ENCODE measurements around the gene DLL4.

GRCh38 chr15:40881351-40881750, 47.8 kb upstream of the DLL4 start:
- TF ChIP-seq TAF1 (IDR thresholded peaks at IDR 0.05; ENCODE audit: borderline replicate concordance, insufficient read depth, low read length) (no peak), POLR2AphosphoS5 (IDR thresholded peaks at IDR 0.05; ENCODE audit: low read depth, low read length) (no peak), REST (IDR thresholded peaks at IDR 0.05; ENCODE audit: insufficient read depth in 1 of 2, low read depth in 2 of 2, low read length in 2 of 2) (no peak), FOXP2 (optimal IDR thresholded peaks at IDR 0.05; ENCODE audit: borderline replicate concordance, extremely low read depth, extremely low read length, insufficient read depth) (no peak), SIN3A (IDR thresholded peaks at IDR 0.05; ENCODE audit: borderline replicate concordance, insufficient read depth, low read length) (no peak)
